WI38 (cell line): ENCODE results near the gene SRGAP2C.
"Not testable (repeated sequence)": the region's sequence is repeated elsewhere in the genome, so short reads cannot be mapped to it uniquely, and the experiment has no call there.

Experiments used
- H3K4me3 ChIP-seq: 2 replicates; pipeline ENCODE4 v1.5.1; 2011; ENCODE audit warnings: low read depth, mild to moderate bottlenecking, control low read depth, low read length

Gene SRGAP2C

DNA sequence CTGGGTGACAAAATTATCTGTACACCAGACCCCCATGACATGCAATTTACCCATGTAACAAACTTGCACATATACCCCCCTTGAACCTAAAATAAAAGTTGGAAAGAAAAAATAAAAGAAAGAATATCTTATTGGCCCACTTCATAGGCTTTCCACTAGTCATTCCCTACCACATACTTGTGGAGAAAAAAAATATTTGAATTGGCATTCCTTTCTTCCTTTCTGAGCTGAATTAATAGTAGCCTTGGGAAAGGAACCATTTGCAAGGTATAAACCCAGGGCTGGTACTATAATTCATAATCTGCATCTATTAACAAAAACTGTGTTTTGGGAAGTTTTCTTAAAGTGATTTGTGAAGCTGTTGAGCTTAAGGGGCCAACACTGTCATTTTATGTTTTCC, 140.0 kb downstream of the SRGAP2C start:
- H3K4me3 ChIP-seq = not testable (repeated sequence)

DNA sequence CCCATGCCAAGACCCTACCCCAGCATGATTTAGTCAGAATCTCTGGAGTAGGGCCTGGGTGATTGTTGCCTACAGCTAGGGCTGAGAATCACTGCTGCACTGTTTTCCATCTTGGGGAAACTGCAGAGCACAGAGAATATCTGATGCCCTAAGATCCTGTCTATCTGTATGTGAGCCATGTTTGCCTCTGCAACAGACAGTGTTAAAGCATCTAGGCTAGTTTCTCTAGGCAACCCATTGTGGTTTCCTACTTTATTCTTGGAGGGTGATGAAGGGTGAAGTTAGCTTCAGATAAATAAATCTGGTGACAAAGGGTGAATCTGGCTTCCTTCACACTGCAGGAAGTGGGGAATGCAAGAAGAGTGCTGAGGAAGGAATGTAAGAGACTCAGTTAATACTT, 147.4 kb downstream of the SRGAP2C start:
- H3K4me3 ChIP-seq = not testable (repeated sequence)

DNA sequence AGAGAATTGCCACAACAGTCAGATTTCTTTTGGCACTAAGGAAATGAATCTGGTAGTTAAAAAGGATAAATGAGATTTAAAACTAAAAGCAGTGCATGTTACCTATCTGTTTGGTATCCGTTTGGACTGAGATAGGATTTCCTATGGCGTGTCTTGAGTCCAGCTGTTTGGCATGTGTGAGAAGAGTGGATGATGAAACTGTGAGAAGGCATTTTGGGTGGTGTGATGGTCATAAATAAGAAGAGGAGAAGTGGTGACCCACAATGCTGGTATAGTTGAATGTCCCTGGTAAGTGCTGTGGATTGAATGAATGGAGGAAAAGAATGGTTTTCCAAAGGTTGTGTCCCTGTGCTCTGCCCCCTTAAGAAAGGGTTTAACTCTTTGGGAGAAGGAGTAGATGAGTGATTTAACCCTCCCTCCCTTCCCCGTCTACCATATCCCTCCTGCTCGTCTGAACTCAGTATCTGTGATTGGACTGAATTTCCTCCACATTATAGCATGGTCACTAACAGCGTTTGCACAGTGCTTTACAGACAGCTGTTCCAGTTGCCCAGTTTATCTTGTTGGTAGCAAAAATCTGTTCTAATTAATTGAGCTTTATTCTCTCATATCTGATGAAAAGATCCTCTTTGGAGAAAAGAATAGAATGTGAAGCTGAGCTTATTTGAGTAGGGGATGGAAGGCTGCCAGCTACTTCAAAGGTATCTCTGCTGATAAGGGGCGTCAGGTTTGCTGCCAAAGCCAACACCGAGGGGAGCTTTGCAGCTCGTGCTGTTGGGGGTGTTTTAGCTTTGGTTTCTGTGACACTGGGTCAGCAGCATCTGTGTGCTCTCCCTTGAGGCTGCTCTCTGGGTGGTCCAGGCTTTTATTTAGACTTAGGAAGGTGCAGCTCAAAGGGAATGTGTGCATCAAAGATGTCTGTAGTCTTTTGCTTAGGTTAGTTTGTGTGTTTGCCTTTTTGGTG, 148.1 kb downstream of the SRGAP2C start:
- not testable (repeated sequence) for H3K4me3 ChIP-seq

DNA sequence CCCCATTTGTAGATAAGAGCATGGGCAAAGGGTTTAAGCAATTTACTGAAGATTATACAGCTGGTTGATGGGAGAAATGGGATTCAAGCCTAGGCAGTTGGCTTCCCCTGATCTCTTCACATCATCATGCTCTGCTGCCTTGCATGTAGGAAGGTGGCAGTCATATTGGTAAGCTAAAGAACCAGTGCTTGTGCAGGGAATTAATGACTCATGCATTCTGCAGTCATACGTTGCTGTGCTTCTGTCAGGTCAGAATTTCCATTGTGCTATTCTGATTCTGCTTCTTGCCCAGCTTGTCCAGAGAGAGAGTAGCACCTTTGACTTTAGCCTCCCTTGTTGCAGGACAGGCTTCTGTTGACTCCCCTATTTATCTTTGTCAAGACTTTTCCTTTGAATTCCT, 153.2 kb downstream of the SRGAP2C start:
- H3K4me3 ChIP-seq = not testable (repeated sequence)

DNA sequence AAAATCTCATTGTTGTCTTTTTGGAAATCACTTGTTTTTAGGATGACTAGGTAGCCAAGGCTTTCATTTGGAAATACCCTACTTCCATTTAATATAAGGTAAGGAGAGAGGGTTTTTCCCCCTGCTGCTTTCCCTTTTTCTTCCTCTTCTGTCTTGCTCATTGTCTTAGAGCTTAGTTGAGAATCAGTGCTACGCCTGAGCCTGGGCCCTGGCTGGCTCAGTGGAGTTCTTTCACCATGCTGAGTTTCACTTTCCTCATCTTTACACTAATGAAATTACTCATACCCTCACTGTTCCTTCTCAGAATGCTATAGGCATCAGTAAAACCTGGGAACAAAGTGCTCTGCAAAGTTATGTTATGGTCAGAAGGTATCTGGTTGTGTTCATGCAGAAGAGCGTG, 154.8 kb downstream of the SRGAP2C start:
- not testable (repeated sequence) for H3K4me3 ChIP-seq

DNA sequence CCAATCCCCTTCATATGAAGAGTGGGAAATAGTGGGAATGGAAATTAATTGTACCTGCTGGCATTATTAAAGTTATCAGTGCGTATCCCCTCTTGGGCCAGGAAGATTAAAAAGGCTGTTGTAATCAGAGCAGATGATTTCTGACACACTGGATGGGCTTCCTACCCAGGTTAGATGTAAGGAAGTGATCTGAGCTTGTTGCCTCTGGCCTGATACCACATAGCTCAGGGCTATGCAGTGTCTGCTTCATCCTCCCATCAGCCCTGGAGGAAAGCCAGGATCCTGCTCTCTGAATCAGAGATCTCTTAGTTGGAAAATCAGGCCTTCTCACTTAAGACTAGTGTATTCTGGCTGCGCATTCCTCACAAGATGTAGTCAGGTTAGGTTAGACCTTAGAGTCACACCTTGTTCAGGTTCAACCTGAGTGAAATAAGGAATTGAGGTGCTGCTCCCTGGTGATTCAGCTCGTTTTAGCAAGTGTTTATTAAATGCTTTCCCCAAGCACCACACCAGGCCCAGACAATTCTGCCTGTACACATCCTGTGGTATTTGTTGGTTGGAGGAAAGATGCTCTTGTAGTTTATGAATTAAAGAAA, 158.6 kb downstream of the SRGAP2C start:
- not testable (repeated sequence) for H3K4me3 ChIP-seq

DNA sequence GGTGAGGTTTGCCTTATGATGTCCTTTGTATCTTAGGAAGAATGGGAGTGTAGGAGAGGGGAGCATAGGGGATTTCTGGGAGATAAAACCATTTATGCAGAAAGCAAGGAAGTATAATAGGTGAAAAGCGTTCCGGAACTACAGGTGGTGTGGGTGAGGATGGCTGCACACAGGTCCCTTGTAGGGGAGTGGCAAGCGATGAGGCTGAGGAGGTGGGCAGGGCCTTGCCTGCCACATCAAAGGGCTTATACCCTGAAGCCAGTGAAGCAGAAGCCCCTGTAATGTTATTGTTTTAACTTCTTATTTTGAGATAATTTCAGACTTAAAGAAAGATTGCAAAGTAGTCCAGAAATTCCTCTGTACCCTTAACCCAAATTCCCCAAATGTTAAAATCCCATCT, 159.6 kb downstream of the SRGAP2C start:
- H3K4me3 ChIP-seq = not testable (repeated sequence)

DNA sequence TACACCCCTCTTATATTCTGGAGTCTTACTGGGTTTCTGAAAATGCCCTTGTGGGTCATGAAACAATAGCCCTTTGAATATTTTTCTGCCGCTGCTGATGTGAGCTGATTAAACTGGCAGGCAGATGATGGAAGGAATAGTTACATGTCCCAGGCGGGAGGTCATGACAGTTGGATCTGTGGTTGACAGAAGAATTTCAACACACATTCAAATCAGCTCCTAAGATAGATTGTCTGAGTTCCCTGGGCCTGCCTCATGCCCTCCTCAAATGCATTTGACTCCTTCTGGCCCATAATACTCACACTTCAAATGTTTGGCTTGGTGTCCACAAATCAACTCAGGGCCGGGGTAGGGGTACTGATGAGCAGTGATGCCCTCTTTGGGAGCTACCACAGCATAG, 161.9 kb downstream of the SRGAP2C start:
- not testable (repeated sequence) for H3K4me3 ChIP-seq

DNA sequence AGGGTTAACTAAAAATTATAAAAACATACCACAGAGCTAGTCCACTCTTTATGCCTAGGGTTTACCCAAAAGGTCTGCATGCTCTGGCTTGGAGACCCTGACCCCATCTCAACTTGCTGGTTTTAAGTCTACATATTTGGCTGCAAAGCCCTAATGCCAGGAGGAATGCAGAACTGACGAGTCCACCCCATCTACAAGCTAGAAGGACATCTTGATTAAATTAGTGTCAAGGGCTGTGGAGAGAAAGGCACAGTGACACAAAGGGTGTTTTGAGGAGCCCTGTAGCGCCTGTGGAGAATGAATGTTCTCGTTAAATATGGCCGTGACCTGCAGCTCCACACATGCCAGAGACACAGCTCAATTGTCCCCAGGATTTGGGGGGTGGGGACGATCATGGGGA, 162.7 kb downstream of the SRGAP2C start:
- H3K4me3 ChIP-seq = not testable (repeated sequence)

DNA sequence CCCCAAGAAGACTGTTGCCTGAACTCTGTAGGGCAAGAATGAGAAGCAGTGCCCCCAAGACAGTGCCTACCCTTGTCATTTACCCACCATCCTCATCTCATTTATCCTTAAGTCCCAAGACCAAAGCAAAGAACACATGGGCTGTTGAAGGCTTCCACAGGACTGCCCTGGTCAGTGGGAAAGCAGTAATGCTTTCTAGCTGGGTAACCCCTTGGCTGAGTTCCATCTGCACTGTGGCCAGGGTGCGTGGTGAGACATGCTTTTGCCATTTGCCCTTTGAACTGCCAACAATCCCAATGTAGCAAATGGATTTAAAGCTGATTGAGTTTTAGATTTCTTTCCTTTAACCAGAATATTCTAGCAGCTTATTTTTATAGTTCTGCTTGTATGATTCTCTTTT, 163.3 kb downstream of the SRGAP2C start:
- H3K4me3 ChIP-seq = not testable (repeated sequence)

DNA sequence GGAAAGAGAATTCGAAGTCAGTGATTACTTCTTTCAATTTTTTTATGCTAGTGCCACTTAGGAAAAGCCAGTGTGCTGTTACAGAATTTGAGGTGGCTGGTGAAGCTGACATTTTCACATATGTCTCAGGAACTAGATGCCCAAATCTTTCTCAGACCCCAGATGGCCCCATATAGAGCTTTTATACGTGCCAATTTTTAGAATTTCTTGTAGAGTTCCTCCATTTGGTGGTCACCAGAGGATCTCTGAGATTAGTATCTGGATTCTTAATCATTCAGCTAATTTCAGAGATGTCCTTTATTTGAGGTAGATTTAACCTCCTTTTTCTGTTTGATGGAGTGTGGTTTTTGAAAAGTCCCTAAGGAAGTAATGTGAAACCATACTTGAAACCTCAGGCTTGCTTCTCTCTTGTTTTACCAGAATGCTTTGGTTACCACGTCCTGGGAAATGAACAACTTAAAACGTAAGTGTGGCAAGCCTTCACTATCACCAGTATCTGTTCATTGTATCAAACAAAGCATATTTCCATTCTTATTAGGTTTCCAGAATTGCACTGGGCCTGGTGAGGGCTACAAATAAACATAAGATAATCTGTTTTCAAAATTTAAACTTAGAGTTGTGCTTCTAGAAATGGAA, 164.7 kb downstream of the SRGAP2C start:
- not testable (repeated sequence) for H3K4me3 ChIP-seq

DNA sequence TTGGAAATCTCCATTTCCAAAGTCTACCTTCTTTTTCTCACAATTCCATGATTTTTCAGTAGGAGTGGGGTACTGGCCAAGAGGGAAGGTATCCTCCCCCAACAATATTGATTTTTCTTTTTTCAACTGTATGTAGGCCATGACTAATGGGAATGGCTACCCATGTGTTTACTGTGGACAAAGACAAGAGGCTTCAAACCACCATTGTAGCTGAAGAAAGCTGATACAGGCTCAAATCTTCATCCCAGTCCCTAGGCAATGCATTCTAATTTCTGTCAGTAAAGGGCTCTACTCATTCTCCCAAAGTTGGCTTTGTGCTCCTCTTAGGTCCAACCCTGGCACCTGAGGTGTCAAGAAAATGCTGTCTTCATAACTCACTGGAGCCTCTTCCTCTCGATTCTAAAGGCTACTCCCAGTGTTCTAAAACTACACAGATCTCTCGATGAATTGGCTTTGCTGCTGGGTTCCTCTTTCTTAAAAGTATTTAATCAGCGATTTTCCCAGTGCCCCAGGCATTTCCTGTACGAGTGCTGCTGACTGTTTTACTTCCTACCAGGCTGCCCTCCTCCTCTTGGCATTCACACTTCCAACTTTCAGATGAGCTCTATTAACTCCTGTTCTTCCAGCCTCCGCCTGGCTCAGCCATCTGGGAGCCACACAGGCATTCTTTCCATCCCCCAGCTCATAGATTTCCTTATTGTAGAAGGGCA, 171.1 kb downstream of the SRGAP2C start:
- H3K4me3 ChIP-seq = not testable (repeated sequence)

DNA sequence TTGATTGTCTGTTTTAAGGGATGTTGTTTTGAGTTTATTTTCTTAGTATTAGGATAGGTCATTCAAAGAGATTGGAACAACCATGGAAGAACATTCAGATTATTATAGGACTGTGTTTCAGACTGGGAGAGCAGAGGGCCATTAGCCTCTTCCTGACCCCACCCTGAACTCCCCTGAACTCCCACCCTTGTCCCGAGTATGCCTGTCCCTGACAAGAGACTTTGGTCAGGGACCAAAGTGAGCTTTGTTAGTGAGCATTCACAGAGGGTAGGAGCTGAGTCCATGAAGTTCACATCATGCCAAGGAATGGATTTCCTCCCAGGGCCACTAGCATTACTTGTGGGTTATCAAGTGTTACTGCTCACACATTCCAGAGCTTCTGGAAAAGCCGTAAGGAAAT, 172.0 kb downstream of the SRGAP2C start:
- not testable (repeated sequence) for H3K4me3 ChIP-seq

DNA sequence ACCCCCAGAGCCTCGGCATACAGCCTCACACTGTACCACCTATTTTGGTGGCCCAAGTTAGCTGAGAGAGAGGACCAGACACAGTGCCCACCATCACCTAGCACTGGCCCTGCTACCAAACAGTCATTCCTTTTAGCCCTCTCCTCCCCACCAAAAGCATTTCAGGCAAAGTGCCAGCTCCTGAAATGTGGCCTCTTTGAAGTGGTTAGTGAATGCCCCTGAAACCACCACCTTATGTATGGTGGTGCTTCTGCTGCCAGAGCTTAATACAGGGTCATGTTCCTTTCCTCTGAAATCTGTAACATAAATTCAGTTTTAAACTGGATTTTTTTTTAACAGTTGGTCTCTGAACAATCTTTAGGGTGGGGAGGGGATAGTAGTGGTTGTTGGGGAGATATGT, 175.8 kb downstream of the SRGAP2C start:
- not testable (repeated sequence) for H3K4me3 ChIP-seq

DNA sequence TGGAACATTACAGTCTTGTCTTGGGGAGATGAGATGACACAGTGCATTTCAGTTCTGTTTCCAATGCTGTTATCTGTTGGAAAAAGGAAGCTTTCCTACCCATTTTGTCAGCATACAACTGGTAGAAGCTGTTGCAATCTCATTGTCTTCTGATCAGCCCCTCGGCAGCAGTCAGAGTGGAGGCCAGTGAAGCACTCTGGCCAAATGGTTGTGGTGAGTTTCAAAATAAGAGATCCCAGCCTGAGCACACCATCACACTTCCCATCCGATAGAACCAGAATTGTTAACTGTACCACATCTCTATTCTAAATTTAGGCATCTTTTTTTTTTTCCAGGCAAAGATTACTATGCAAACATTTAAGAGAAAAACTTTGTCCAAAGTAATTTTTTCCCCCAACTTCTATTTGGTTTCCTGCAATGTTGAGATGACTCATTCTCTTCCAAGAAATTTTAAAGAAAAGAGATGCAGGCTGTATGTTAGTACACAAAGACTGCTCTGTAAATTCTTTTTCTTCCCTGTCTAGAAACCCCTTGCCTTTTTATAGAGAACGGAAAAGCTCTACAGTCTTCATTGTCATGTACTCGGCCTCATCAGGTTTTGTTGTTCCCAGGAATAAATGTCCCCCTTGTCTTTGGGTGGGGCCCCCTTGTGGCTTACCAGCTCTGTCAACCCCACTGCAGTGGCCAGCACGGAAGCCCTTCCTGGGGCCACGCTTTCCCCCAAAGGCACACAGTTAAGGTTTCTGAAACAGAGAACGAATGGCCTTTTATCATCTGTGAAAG, 176.9 kb downstream of the SRGAP2C start:
- not testable (repeated sequence) for H3K4me3 ChIP-seq

DNA sequence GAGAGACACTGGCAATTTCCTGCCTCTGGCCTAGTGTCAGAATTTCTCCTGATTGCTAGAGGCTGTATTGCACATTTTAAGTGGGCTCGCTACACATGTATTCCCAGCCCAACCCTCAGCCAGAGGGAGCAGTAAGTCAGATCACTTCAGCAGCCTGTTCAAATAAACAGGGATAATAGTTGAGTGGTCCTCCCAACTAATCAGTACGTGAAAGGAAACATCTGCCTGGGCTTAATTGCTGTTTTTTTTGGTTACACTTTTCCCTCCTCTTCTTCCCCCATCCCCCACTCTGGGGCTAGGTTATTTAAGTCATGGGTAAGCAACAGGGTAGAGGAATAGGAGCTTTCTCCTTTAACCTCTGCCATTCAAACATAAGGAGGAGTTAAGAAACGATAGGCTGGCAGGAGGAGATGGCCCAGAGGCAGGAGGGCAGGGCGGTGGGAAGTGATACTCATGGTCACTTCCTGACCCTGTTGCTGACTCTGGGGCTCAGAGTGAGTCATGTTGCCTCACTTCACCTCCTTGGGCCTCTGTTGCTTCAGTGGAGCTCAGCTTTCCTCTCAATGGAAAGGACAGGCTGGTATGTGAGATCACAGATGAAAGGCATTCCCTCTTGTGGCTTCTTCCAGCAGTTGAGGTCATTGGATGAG, 177.6 kb downstream of the SRGAP2C start:
- H3K4me3 ChIP-seq = not testable (repeated sequence)

DNA sequence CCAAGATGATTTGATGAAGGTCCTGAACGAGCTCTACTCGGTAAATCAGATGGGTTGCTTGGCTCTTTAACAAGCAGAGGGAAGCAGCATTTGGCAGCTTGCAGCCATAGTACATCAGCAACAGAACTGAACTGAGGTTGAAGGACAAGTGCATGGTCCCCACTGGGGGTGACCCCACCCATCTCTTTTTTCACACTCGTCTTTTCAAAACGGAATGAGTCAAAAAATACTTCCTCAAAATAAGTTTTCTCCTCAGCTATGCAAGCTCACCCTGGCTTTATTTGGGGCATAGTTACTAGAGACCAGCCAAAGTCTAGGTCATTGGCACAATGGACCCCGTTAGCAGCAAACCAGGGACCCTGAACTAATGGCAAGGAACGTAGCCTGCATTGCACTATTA, 180.5 kb downstream of the SRGAP2C start:
- not testable (repeated sequence) for H3K4me3 ChIP-seq

DNA sequence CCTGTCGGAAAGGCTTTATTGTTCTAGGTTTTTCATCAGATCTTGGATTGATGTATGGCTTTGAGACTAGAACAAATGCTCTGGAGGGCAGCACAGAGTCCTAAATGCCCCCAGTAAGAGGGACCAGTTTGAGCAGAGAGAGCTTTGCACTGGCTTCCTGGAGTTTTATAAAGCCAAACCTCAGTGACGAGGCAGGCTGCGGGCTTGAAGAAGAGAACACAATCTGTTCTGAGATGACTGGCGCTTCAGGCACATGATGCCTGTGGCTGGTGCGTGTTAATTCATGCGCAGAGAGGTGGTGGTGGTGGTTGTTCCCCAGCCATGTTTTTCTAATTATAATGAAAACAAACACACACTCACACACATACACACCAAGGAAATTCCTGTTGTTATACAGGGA, 180.9 kb downstream of the SRGAP2C start:
- H3K4me3 ChIP-seq = not testable (repeated sequence)

DNA sequence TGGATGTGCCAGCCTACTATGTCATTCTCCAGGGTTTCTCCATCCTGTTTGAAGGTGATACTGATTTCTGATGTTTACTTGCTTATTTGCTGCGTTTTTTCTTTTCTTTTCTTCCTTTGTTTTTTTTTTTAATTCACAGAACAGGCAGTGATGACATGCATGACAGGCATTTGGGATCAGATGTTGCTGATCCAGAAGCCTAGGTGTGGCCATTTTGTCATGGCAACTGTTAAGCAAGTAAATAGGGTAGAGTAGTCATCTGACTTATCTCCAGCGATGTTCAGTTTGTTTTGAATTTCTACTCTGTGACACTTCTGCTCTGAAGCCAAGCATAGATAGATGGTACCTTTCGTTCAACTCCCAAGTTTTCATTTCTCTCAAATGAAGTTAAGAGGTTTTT, 181.4 kb downstream of the SRGAP2C start:
- not testable (repeated sequence) for H3K4me3 ChIP-seq

DNA sequence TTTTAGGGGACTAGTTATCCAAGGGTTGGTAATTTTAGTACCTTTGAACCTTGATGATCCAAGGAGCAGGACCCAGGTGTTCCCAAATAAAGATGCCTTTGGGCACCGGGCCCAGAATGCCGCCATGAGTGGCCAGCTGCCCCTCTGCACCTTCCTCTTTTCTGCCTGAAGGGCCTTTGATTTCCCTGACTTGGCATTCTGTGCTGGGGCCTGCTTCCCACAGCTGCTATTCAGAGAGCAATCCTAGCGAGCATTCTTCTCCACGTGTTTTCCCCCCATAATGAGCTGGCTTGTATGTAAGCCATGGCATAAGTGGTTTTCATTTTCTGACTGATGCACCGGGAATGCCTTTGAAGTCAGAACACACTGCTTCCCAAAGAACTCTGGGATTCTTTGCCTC, 184.1 kb downstream of the SRGAP2C start:
- H3K4me3 ChIP-seq = not testable (repeated sequence)
